GM19023 (cell line): ENCODE data around the gene DDX39A.
"Not testable (repeated sequence)": the region's sequence is repeated elsewhere in the genome, so short reads cannot be mapped to it uniquely, and the experiment has no call there.

Experiments
- ATAC-seq: cut with Tn5 transposase; IDR thresholded peaks from one replicate; pipeline ENCODE4 v1.9.1; 2021; ENCODE audit warnings: mild to moderate bottlenecking, moderate library complexity; ENCODE audit not compliant: unreplicated experiment

Gene DDX39A

GRCh38 chr19:14367016-14367415 is 52.1 kb downstream of the DDX39A start:
- no peak for ATAC-seq

GRCh38 chr19:14366529-14366928 is 52.6 kb downstream of the DDX39A start:
- ATAC-seq = no peak

- ATAC-seq = not testable (repeated sequence)
These were observed 55.1 kb downstream of the DDX39A start for GRCh38 chr19:14364098-14364443.

GRCh38 chr19:14363183-14364097 is 55.7 kb downstream of the DDX39A start:
- ATAC-seq = no peak

GRCh38 chr19:14361824-14362223 is 57.3 kb downstream of the DDX39A start:
- no peak for ATAC-seq
